Spinal cord (tissue), 10 donors: ENCODE data around the gene LAMB3. TPM values are rescaled to one million over a fixed set of nuclear protein-coding genes. Genes with fewer than 3 reads are reported as not detected.
A peak's percentile ranks its signal among the peaks of the same experiment; 100 is the strongest.

ENCODE experiments used
- DNase-seq, 6 donors: peaks; one replicate each; pipeline versions ENCODE4 v3.0.0 to v3.0.0-alpha.2; 2013 to 2015; ENCODE audit warnings: low spot score in 6 of 6, low read depth in 4 of 6
- H3K27ac ChIP-seq: one replicate; pipeline ENCODE4 v1.5.1; 2013; ENCODE audit warnings: low read depth, low read length, control low read depth
- H3K27me3 ChIP-seq: one replicate; pipeline ENCODE4 v1.6.1; 2013; ENCODE audit warnings: low read length; ENCODE audit not compliant: control insufficient read depth, insufficient read depth
- H3K36me3 ChIP-seq: one replicate; pipeline ENCODE4 v1.6.1; 2013; ENCODE audit warnings: low read length; ENCODE audit not compliant: control insufficient read depth, insufficient read depth
- H3K4me1 ChIP-seq: one replicate; pipeline ENCODE4 v1.6.1; 2013; ENCODE audit warnings: low read length; ENCODE audit not compliant: control insufficient read depth, insufficient read depth
- H3K4me3 ChIP-seq: one replicate; pipeline ENCODE4 v1.5.1; 2013; ENCODE audit warnings: low read depth, low read length, control low read depth
- H3K9me3 ChIP-seq: one replicate; pipeline ENCODE4 v1.6.1; 2013; ENCODE audit warnings: low read length; ENCODE audit not compliant: control insufficient read depth, insufficient read depth
- WGBS: methylation state at CpG from one replicate; pipeline ENCODE4 v1.1.5; 2013; ENCODE audit warnings: missing lambda C conversion rate; ENCODE audit not compliant: insufficient coverage; 5-methylcytosine and 5-hydroxymethylcytosine counted together
- polyA plus RNA-seq, 2 donors: library from polyadenylated mRNA; unstranded; fragments of 120-200 nt; gene quantifications; one replicate each; pipeline ENCODE4 v1.2.1, GENCODE V29; 2013; ENCODE audit not compliant: insufficient read length in 2 of 2
- total RNA-seq, 2 donors: library from RNA; depleted of rRNA in 1 of 2; stranded (reverse); fragments of 120-200 nt in 1 of 2; fragments of >200 nt in 1 of 2; gene quantifications; one replicate each; pipeline versions ENCODE4 v1.2.3 to v1.2.4, GENCODE V29; 2013 to 2014
- donor health status: healthy.

The LAMB3 gene
- total and polyA plus RNA-seq, 4 donors: 0.89 to 6.0 (median 2.7) TPM

GRCh38 chr1:209667708-209668107 is 15.5 kb upstream of the LAMB3 start:
- Histone ChIP-seq H3K4me1 (no peaks in the 10 kb centered on the region), H3K27me3 (no peaks in the 10 kb centered on the region), H3K27ac (no peak overlapping the region), H3K9me3 (no peaks in the 10 kb centered on the region), H3K36me3 (no peaks in the 10 kb centered on the region), H3K4me3 (no peak overlapping the region)
- DNase-seq: no peak
- WGBS: 93% methylated on average over 3 of the region's 4 CpGs

- WGBS: no CpG with 5 or more reads among the region's 1 CpG
These were observed 14.9 kb upstream of the LAMB3 start for GRCh38 chr1:209667103-209667502.

GRCh38 chr1:209662879-209663327 is 10.7 kb upstream of the LAMB3 start:
- WGBS: 83% methylated on average over 1 of the region's 3 CpGs
- Histone ChIP-seq H3K4me3 (no peak overlapping the region), H3K4me1 (no peaks in the 10 kb centered on the region), H3K9me3 (no peaks in the 10 kb centered on the region), H3K27ac (no peak overlapping the region), H3K27me3 (no peaks in the 10 kb centered on the region), H3K36me3 (no peaks in the 10 kb centered on the region)
- DNase-seq: no peak

More at GRCh38 chr1:209667103-209667502, 14.9 kb upstream of the LAMB3 start:
- no peak for DNase-seq
- no peak overlapping the region for H3K4me3 ChIP-seq
- no peaks in the 10 kb centered on the region for H3K4me1 ChIP-seq
- H3K27ac ChIP-seq: no peak overlapping the region
- no peaks in the 10 kb centered on the region for H3K36me3 ChIP-seq
- no peaks in the 10 kb centered on the region for H3K27me3 ChIP-seq
- H3K9me3 ChIP-seq: no peaks in the 10 kb centered on the region

- Histone ChIP-seq H3K27me3 (no peaks in the 10 kb centered on the region), H3K27ac (no peak overlapping the region), H3K9me3 (no peaks in the 10 kb centered on the region), H3K4me1 (no peaks in the 10 kb centered on the region), H3K36me3 (no peaks in the 10 kb centered on the region), H3K4me3 (no peak overlapping the region)
- no peak for DNase-seq
- no CpG with 5 or more reads among the region's 1 CpG for WGBS
These were observed 8.8 kb upstream of the LAMB3 start for GRCh38 chr1:209661071-209661470.

- Histone ChIP-seq H3K27ac (no peak overlapping the region), H3K27me3 (no peaks in the 10 kb centered on the region), H3K36me3 (no peaks in the 10 kb centered on the region), H3K4me3 (no peak overlapping the region), H3K9me3 (no peaks in the 10 kb centered on the region), H3K4me1 (no peaks in the 10 kb centered on the region)
- 31% methylated on average over 2 of the region's 5 CpGs for WGBS
- DNase-seq: peak in 1 of 6 donors; percentile 47
These were observed 7.7 kb upstream of the LAMB3 start for GRCh38 chr1:209659909-209660308.

GRCh38 chr1:209657918-209658317 is 5.7 kb upstream of the LAMB3 start:
- DNase-seq: no peak
- H3K27me3 ChIP-seq: no peaks in the 10 kb centered on the region
- H3K4me3 ChIP-seq: no peak overlapping the region
- H3K4me1 ChIP-seq: peaks cover 5% of the 10 kb centered on the region
- no peaks in the 10 kb centered on the region for H3K36me3 ChIP-seq
- H3K9me3 ChIP-seq: no peaks in the 10 kb centered on the region
- H3K27ac ChIP-seq: no peak overlapping the region
- WGBS: no CpG with 5 or more reads among the region's 5 CpGs

- Histone ChIP-seq H3K27ac (no peak overlapping the region), H3K4me3 (no peak overlapping the region), H3K9me3 (no peaks in the 10 kb centered on the region), H3K4me1 (peaks cover 11% of the 10 kb centered on the region), H3K36me3 (no peaks in the 10 kb centered on the region), H3K27me3 (no peaks in the 10 kb centered on the region)
- 79% methylated on average over 7 of the region's 9 CpGs for WGBS
- DNase-seq: no peak
These were observed 5.1 kb upstream of the LAMB3 start for GRCh38 chr1:209657140-209657879.

- WGBS: 80% methylated on average over 4 of the region's 9 CpGs
- Histone ChIP-seq H3K4me3 (no peak overlapping the region), H3K36me3 (no peaks in the 10 kb centered on the region), H3K27ac (no peak overlapping the region), H3K27me3 (no peaks in the 10 kb centered on the region), H3K9me3 (no peaks in the 10 kb centered on the region), H3K4me1 (peaks cover 14% of the 10 kb centered on the region)
- peak in 1 of 6 donors; percentile 71 for DNase-seq
These were observed 3.4 kb upstream of the LAMB3 start for GRCh38 chr1:209655411-209656231.

GRCh38 chr1:209653915-209654351 is 1.7 kb upstream of the LAMB3 start:
- Histone ChIP-seq H3K4me3 (no peak overlapping the region), H3K27ac (no peak overlapping the region), H3K9me3 (no peaks in the 10 kb centered on the region), H3K4me1 (peaks cover 14% of the 10 kb centered on the region), H3K27me3 (no peaks in the 10 kb centered on the region), H3K36me3 (no peaks in the 10 kb centered on the region)
- no peak for DNase-seq
- 89% methylated on average over 7 of the region's 7 CpGs for WGBS
